HTR-8/SVneo (cell line): ENCODE data around the gene CDH4.
A peak's percentile ranks its signal among the peaks of the same experiment; 100 is the strongest.

Source experiments
- DNase-seq: peaks from one replicate; pipeline ENCODE4 v3.0.0; 2011; ENCODE audit warnings: low spot score, mixed read lengths; ENCODE audit not compliant: insufficient read length
- FAIRE-seq: peaks from 2 replicates; lab custom pipeline; 2011; peaks lifted over from hg19 to GRCh38; lab: Jason Lieb, UNC

CDH4 gene

DNA sequence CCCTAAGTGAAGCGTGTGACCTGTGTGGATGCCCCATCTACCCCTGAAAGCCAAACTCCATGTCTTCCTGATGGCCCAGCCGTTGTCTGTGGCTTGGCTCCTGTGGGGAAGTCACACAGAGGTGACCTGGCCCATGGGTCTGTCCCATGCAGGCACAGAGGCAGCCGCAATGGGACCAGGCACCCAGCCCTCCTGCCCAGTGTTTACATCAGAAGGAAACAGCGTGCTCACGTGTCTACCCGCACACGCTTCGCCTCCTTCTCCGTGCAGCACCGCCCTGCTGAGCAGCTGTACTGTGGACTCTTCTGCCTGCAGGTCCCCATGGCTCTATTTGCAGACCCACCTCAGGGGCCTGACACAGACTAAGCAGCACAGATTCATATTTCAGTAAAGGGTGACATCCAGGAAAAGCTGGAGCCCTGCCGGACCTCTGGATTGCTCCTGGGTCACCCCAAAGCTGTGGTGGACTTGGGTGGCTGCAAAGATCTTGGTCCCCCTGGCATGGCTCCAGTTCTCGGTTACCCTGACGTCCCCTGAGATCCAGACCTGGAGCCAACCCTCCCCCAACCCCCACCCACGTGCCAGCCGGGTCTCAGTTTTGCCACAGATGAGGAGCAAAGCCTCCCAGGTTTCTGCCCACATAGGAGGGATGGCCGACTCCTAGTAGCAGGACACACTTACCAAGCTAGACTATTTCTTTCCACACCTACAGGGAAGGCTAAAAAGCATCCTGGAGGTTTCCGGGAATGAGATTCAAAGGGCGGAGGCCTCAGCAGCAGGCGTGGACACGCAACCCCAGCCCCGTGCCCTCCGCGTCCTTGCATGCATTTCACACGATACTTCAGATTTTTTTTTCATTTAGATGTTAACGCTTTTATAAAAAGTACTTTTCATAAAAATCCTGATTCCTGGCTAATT is 120.3 kb downstream of the CDH4 start:
- FAIRE-seq, result no peak
- DNase-seq, result no peak

DNA sequence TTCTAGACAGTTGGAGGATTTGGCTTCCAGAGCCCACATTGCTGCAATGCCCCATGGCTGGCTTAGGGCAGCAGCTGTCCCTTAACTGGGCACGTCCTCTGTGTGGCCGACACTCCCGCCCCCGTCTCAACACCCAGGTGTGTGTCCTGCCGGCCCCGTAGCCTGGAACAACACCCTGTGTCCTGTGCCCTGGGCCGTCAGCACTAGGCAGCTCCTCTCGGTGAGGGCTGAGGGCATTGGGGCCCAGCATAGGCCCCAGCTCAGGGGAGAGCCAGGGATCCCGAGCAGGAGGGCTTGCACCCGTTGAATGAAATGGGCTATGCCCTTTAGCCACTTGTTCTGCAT is 121.0 kb downstream of the CDH4 start:
- no peak for DNase-seq
- no peak for FAIRE-seq

DNA sequence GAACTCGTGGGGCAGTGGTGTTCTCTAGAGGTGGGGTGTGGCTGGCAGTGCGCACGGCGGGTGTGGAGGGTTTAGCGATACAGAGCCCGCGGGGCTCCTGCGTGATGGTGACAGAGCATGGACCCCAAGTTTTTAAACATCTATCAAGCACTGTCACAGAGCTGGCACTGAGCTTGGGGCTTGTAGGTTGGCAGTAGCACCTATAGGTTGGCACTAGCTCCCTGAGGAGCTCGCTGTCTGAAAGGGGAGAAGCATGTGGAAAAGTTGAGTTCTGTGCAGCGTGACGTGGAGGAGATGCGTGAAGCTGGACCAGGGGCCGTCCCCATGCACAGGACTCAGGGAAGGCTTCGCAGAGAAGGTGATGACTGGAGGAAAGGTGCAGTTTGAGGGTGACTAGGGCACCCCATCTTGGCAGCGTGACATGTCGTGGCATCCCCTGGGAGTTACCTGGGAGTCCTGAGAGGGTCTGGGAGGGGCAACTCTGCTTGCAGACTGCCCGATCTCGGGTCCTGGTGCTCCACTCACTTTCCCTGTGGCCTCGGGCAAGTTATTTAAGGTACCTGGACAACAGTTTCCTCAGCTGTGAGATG is 122.0 kb downstream of the CDH4 start:
- DNase-seq, result no peak
- FAIRE-seq, result no peak

DNA sequence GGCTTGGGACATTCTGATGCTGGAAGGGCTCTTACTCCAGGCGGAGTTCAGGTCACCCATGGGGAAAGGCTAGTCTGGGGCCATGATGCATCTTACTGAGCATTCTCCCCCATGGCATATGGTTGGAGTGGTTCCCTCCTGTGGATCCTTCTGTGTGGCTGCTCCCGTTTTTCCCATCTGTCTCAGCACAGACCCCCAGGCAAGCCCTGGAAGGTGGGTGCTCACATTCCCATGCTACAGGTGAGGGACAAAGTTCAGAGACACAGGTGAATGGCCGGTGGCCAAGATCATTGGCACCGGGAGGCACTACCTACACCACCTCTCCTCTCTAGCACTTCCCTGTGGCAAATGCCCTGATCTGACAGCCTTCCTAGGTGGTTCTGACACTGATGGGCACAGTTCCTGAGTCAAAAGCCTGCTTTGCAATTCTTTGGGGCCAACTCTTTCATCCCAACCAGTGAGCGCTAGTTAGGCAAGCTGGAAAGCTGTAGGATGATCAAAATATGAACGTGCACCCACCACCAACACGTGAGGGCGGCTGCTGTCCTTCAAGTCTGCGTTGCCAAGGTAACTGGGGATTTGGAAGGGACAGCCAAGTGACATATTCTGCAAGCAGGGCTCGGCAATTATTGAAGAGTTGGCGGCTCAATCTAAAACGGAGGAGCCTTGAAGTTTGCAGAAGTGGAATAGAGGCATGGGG is 124.6 kb downstream of the CDH4 start:
- DNase-seq (no peak), FAIRE-seq (peak; percentile 42)

DNA sequence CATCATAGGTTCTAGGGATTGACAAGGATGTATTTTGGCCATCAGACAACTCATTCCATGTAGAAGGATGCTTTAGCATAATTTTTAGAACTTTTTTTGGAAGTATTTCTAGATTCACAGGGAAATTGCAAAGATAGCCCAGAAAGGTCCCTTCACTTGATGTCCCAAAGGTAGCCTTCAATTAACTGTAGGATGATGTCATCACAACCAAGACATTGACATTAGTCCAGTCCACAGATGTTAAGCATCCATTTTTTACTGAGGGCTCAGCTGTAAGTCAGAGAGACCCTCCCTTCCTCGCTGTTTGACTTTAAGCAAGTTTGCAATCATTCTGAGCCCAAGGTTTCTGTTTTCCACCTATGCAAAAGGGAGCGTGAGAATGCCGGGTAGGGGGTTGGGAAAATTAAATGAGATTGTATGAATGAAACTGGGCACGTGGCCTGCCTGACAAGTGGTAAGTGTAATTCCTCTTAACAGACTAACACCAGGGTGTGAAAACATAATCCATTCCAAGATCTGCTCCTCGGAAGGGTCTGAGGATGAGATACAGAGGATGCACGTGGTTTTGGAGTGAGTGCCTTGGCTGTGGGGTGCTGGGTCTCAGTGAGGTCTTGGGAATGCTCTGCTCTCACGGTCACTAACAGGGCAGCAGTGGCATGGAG is 126.8 kb downstream of the CDH4 start:
- DNase-seq (no peak), FAIRE-seq (no peak)

DNA sequence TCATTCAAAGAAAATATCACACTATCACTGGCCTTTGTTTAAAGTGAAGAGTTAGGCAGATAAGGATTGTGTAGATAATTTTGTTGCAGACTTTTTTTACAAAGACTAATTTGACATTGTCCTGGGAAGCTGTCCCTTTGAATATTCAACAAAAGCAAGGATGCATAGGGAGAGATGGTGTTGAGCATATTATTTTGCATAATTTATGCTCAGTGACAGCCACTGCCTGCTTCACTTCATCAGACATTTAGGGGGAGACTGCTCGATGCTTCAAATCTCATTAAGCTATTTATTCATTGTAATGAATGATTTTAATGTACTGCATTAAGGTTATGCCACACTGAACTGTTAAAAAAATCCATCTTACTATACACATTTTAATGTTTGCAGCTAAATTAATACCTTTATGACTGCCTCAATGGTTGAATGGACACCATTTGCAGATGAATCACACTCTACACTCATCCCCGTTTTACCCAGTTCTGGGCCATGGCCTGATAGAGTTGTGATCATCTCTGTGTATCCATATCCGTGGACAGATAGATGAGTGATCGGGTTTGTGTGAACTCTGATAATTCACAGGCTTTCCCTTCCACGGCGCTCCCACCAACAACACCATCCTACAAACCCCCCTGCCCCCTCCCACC is 128.0 kb downstream of the CDH4 start:
- no peak for FAIRE-seq
- no peak for DNase-seq

DNA sequence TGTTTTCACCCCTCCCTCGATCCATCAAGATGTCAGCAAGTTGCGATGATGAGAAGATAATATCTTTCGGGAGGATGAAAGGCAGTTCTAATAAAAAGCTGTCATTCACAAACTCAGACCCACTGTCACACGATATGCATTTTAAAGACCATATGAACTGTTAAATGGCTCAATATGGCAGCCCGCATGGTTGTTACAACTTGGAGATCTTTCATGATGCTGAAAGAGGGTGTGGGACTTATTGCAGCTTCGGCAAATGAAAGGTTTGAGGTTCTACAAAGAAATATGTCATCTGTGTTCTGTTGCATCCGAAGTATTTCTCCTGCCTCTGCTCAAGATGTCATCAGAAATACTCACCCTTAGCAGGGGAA is 128.5 kb downstream of the CDH4 start:
- FAIRE-seq, result no peak
- no peak for DNase-seq

DNA sequence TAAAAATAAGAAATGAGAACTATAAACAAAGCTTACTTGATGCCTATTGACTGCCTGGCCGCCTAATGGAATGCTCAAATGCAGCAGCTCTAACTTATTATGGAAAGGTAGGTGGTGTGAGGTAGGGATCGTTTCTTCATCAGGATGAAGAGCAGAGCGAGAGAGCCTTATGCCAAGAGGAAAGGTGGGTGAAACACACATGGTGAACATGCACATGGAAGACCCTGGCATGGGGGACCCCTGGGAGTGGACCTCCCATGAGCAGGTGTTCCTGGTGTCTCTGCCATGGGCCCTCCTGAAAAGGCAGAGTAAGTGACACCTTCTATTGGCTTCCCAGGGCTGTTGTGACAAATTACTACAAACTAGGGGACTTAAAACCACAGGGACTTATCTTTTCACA is 130.1 kb downstream of the CDH4 start:
- DNase-seq, result no peak
- peak; percentile 83 for FAIRE-seq

DNA sequence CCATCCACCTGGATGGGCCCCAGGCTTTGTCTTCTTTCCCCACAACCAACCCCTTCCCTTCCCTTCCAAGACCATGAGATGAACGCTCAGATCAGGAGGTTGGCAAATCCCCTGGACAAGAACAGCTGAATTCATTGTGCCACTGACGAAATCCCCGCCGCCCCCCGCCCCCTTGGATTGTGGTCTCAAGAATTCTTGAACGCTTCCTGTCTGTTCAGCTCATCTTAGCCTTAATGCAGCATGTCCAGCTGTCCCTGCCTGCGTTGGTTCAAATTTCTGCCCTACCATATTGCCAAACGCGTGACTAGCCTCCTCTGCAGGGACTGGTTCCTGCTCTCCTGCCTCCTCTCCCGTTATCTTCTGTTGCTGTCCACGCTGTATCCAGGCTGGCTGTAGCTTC is 133.2 kb downstream of the CDH4 start:
- peak; percentile 66 for FAIRE-seq

DNA sequence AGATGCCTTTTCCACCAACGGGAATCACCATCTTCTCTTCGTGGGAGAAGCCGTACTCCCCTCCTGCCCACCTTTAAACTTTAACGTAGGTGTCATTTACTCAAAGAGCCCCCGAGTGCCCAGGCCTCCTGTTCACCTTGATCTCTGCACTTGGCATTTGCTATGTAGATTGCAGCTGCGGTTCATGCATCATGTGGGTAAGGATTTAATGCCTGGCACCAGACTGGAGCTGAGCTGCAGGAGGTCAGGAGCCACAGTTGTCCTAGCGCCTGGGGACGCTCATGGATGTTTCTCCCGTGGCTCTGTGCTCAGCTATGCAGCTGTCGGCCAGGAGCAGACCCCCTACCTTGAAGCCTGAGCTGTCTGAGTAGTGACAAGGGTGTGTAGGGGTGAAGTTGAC is 133.7 kb downstream of the CDH4 start:
- FAIRE-seq (no peak), DNase-seq (no peak)

More for the DNA sequence above, 133.2 kb downstream of the CDH4 start:
- DNase-seq, result no peak

DNA sequence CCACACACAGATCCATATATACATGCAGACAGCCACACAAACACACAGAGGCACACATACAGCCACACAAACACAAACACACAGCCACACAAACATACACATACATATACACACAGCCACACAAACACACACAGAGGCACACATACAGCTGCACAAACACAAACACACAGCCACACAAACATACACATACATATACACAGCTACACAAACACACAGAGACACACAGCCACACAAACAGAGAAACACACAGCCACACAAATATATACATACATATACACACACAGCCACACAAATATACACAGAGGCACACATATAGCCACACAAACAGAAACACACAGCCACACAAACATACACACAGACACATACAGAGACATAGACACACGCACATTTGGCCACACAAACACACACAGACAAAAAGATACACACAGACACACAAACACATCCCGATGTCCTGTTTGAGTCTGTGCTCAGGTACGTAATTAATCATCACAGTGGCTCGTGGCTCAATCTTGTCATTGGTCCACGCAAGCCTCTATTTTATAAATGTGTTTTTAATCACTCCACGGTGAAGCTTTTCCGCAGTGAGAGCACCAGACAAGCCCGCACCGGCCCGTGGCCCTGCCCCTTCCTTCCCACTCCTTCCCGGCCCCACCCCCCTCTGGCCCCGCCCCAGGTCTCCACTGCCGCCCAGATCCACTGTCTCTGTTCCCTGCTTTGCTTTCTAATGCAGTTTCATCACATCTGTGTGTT is 135.3 kb downstream of the CDH4 start:
- peak; percentile 99 for FAIRE-seq
- DNase-seq, result no peak

DNA sequence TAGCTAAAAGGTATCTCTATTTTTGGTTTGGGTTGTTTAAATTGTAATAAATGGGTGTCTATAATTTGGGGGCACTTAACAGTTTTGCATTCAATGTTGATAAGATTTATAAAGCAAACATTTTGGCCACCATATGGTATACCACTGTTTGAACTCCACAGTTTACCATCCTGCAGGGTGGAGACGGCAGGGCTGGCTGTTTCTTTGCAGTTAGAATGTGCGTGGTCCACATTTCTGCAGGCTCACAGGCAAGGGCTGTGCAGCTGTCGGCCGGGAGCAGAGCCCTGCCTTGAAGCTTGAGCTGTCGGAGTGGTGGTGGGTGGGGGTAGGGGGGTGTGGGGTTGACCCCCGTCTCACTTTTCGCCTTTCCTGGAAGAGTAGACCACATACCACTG is 135.9 kb downstream of the CDH4 start:
- DNase-seq (no peak), FAIRE-seq (peak; percentile 44)

DNA sequence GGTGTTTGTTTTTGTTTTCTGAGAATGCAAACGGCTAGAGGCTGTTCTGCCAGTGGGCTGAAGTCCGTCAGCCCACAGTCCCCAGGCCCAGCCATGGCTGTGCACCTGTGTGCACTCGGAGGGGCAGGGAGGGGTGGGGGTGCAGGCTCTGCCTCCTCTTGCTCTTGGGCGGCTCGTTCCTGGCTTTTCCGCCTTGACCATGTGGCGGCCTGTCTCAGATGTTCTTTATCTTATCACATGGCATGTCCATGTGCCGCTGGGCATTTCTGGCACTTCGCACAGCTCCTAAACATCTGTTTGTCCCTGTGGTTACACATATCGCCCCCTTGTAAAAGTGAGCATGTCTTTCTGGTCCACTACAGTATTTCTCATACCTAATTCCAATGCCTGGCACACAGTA is 137.0 kb downstream of the CDH4 start:
- no peak for DNase-seq
- FAIRE-seq, result no peak

DNA sequence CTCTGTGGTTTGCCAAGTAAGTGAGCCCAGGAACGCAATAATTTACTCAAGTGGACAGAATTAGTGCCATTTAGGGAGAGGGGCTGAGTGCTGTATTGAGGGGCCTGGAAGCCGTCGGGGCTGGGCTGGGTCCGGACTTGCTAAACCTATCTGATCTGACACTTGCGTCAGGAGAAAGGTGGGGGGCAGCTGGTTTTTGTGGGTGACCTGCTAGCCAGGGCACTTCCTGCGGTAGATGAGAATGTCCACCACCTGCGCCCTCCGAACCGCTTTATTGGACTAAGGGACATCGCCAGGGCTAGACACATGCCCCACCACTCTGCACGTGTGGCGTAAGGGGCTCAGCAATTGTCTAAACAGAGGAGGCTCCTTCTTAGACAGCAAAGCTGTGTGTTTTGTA is 139.1 kb downstream of the CDH4 start:
- DNase-seq, result no peak
- FAIRE-seq, result no peak

DNA sequence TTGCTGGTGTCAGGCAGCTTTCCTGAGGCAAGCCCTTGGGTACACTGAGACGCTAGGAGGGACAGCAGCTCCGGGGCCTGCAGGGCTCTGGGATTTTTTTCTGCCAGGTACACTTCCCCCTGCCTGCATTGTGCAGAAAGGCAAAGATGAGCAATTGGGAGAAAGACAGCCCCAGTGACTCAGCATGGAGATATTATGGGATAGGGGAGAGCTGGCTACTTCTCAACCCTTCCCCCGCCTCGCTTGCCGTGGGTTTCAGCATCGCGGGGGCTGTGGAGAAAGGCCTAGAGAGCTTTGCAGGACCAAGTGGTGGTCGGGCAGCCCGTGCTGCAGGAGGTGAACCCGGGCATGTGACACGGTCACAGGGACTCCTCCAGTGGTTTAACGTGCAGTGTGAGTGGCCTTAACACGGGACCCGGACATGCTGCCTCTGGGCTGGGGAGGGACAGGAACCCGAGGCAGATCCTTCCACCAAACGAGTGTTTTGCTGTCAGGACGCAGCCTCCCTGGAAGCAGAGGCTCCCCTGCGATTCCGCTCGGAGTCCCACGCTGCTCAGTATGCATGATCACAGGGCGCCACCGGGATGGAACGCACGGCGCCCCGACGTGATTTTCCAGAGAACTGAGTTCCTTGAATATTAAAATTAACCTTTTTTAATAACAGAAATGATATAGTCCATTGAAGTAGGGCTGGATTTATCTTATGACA is 139.9 kb downstream of the CDH4 start:
- peak; percentile 46 for FAIRE-seq

DNA sequence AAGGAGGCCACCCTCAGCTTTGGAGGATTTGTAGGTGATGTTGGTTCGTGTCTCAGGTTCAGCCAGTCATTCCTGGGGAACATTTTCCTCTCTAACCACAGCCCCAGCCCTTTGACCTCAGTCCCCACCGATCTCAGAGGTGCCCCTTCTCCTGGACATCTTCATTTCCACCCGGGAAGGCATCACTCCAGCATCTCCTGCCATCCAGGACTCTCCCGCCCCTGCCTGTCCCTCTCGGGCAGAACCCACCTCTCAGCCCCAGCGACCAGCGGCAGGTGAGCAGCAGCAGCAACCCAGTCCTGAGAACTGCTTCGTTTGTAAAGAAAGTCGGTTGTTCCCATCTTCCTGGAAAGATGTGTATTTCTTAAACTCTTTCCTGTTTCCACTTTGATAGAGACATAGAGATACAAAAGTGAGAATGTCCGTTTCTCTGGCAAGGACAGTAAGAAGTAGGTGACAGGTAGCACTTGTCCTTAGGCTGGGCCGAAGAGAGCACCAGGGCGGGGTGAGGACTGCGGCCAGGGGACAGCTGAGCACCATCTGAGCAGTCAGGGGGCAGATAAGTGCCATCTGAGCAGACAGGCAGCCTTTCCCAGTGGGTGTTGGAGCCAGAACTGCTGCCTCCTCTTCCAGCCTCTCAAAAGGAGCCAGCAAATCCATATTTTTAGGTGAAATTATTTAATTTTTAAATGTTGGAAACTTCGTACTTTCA is 142.2 kb downstream of the CDH4 start:
- no peak for DNase-seq
- FAIRE-seq, result peak; percentile 77

More for the DNA sequence above, 139.9 kb downstream of the CDH4 start:
- no peak for DNase-seq

DNA sequence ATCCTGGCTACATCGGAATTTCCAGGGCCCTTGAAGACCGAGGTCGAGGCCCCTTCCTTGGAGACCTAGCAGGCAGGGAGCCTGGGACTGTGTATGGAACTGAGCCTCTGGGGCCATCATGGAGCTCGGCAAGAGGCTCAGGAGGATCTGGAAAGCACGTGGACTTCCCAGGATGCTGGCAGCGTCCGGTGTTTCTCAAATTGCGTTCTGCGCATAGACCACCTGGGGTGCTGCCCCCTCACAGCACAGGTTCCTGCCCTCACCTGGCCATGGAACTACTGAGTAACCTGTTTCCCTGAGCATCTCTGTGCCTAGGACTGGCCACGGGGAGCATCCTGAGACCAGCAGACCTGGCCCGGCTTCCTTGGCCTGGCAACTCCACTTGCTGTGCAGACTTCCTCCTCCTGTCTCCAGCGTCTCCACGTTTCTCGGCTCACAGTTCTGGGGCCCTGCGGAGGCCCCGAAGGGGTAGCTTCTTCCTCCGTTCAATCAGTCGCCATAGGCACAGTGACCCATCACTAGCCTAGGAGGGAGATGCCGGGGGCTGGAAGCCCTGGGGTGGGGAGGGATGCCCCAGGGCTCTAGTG is 144.3 kb downstream of the CDH4 start:
- DNase-seq, result no peak
- peak; percentile 4 for FAIRE-seq

DNA sequence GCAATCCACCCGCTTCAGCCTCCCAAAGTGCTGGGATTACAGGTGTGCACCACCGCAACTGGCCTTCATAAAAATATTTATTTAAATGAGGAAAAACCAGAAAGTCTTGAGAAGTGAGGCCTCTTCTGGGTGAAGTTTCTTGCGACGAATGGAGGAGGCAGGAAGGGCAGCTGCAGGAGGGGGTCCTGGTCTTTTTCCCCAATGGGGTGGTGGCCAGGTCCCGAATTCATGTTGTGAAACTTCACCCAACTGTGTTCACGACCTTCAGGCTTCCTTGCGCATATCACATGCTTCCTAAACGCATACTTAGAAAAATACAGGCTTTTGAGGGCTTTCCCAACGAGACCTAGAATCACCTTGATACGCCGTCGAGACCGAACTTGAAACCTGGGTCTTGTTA is 145.1 kb downstream of the CDH4 start:
- FAIRE-seq (no peak), DNase-seq (no peak)
